Uterus (tissue), 4 donors: ENCODE results near the gene SLC22A17. TPM values are rescaled to one million over a fixed set of nuclear protein-coding genes. Genes with fewer than 3 reads are reported as not detected.

Experiments used
- DNase-seq, 2 donors: peaks; one replicate each; pipeline ENCODE4 v3.0.0-alpha.2; 2019 to 2020
- H3K27ac ChIP-seq, 2 donors: fragments of 200-600 bp; sonication (generic); 1 replicate in 1 of 2; 2 replicates in 1 of 2; pipeline ENCODE4 v1.5.1; 2016 to 2018
- H3K27me3 ChIP-seq, 2 donors: fragments of 200-600 bp; sonication (generic); one replicate each; pipeline ENCODE4 v1.5.1; 2018 to 2019; ENCODE audit warnings: control low read depth in 1 of 2
- H3K36me3 ChIP-seq, 2 donors: fragments of 200-600 bp; sonication (generic); one replicate each; pipeline ENCODE4 v1.5.1; 2019; ENCODE audit warnings: control low read depth in 1 of 2
- H3K4me1 ChIP-seq, 2 donors: fragments of 200-600 bp; sonication (generic); one replicate each; pipeline ENCODE4 v1.5.1; 2018 to 2019; ENCODE audit warnings: control low read depth in 1 of 2
- H3K4me3 ChIP-seq, 2 donors: fragments of 200-600 bp; sonication (generic); 1 replicate in 1 of 2; 2 replicates in 1 of 2; pipeline ENCODE4 v1.5.1; 2018 to 2019; ENCODE audit warnings: mild to moderate bottlenecking in 1 of 2
- H3K9me3 ChIP-seq, 2 donors: fragments of 200-600 bp; sonication (generic); one replicate each; pipeline ENCODE4 v1.5.1; 2019; ENCODE audit warnings: control low read depth in 1 of 2
- POLR2A ChIP-seq, 2 donors: fragments of 450-650 bp; IDR thresholded peaks; one replicate each; pipeline ENCODE4 v1.6.1; 2016; ENCODE audit warnings: antibody characterized with exemption in 2 of 2, mild to moderate bottlenecking in 1 of 2, moderate library complexity in 1 of 2
- intact Hi-C: fragments of 100-400 bp; cut with DNase I; formaldehyde crosslinking; loops from one replicate; pipeline ENCODE4 v1.15.1; 2023; ENCODE audit warnings: low total_unique reads
- total RNA-seq, 4 donors: library from RNA; depleted of rRNA in 3 of 4; stranded (reverse); fragments of >200 nt in 3 of 4; gene quantifications; one replicate each; pipeline versions ENCODE4 v1.1.0 to v1.2.4, GENCODE V29; 2014 to 2023
- TF ChIP-seq, protein P1 (sequence below), 4 experiments: fragments of 200-600 bp in 2 of 4; fragments of 450-650 bp in 2 of 4; sonication (generic) in 2 of 4; IDR thresholded peaks; one replicate each; pipeline ENCODE4 v1.5.1; 2016 to 2019; ENCODE audit warnings: antibody characterized with exemption in 4 of 4, mild to moderate bottlenecking in 2 of 4, moderate library complexity in 1 of 4
- donor health status: DM: yes; HTN: yes; CAD: no.

SLC22A17 gene
- total RNA-seq, 4 donors from 2014 or later: 30.6 to 49.4 (median 41.7) TPM

DNA sequence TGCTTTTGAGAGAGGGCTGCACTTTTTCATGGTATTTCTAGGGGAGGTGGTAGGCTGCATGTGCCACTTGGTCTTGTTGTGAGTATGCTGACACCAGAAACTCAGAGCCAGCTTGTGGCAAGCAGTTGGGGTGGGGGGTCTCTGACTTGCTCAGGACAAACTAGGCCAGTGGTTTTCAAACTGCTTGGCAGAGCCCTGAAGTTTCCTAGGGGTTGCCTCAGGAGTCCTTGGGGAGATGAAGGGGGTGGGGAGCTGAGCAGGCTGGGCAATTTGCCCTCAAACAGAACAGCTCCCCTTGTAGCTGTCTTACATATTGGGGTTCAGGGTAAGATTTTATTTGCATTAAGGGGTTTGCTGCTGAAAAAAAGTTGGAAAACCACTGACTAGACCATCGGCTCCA, 42.1 kb downstream of the SLC22A17 start:
- Histone ChIP-seq H3K27me3 (no peaks in the 10 kb centered on the region), H3K4me1 (peaks cover 0 to 16% of the 10 kb centered on the region in 2 donors), H3K9me3 (no peaks in the 10 kb centered on the region), H3K36me3 (no peaks in the 10 kb centered on the region), H3K4me3 (no peak overlapping the region), H3K27ac (no peak overlapping the region)
- intact Hi-C loops: no loop called here
- DNase-seq: no peak
- no peak for TF ChIP-seq POLR2A (IDR thresholded peaks at IDR 0.05)
- TF ChIP-seq, protein P1, sequence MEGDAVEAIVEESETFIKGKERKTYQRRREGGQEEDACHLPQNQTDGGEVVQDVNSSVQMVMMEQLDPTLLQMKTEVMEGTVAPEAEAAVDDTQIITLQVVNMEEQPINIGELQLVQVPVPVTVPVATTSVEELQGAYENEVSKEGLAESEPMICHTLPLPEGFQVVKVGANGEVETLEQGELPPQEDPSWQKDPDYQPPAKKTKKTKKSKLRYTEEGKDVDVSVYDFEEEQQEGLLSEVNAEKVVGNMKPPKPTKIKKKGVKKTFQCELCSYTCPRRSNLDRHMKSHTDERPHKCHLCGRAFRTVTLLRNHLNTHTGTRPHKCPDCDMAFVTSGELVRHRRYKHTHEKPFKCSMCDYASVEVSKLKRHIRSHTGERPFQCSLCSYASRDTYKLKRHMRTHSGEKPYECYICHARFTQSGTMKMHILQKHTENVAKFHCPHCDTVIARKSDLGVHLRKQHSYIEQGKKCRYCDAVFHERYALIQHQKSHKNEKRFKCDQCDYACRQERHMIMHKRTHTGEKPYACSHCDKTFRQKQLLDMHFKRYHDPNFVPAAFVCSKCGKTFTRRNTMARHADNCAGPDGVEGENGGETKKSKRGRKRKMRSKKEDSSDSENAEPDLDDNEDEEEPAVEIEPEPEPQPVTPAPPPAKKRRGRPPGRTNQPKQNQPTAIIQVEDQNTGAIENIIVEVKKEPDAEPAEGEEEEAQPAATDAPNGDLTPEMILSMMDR (IDR thresholded peaks at IDR 0.05): no peak

DNA sequence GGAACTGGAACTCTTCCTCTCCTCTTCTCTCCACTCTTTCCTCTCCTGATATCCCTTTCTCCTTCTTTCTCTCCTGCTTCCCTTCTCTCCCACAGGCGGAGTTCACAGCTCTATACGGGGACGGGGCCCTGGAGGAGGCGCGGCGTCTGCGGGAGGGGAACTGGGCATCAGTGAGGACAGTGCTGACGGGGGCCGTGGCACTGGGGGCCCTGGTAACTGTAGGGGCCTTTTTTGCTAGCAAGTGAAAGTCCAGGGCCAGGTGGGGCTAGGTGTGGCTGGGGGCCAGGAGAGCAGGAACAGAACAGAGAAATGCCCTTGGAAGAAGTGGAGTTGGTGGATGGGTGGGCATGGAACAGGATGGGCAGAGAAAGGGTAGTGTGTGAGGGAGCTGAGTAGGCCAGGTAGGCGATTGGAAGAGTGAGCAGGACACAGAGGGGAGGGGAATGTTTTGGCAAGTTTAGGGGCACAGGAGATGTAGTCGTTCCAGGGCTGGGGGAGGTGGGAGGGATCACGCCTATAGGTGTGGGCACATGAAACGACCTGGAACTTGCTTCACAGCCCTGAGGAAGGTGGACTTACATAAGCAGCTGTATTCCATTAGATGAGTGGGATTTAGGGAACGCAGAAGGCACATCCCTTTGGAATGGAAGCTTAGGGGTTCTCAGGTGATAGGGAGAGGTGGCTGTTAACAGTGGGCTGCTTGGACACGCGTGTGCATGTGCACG, 43.8 kb downstream of the SLC22A17 start:
- Histone ChIP-seq H3K9me3 (no peaks in the 10 kb centered on the region), H3K27me3 (no peaks in the 10 kb centered on the region), H3K4me1 (peaks cover 0 to 16% of the 10 kb centered on the region in 2 donors), H3K4me3 (no peak overlapping the region), H3K36me3 (no peaks in the 10 kb centered on the region), H3K27ac (peak overlapping the region in 1 of 2 donors; percentile 17)
- TF ChIP-seq, protein P1 (IDR thresholded peaks at IDR 0.05): no peak
- TF ChIP-seq POLR2A (IDR thresholded peaks at IDR 0.05): no peak
- no peak for DNase-seq
- intact Hi-C loops: no loop called here

DNA sequence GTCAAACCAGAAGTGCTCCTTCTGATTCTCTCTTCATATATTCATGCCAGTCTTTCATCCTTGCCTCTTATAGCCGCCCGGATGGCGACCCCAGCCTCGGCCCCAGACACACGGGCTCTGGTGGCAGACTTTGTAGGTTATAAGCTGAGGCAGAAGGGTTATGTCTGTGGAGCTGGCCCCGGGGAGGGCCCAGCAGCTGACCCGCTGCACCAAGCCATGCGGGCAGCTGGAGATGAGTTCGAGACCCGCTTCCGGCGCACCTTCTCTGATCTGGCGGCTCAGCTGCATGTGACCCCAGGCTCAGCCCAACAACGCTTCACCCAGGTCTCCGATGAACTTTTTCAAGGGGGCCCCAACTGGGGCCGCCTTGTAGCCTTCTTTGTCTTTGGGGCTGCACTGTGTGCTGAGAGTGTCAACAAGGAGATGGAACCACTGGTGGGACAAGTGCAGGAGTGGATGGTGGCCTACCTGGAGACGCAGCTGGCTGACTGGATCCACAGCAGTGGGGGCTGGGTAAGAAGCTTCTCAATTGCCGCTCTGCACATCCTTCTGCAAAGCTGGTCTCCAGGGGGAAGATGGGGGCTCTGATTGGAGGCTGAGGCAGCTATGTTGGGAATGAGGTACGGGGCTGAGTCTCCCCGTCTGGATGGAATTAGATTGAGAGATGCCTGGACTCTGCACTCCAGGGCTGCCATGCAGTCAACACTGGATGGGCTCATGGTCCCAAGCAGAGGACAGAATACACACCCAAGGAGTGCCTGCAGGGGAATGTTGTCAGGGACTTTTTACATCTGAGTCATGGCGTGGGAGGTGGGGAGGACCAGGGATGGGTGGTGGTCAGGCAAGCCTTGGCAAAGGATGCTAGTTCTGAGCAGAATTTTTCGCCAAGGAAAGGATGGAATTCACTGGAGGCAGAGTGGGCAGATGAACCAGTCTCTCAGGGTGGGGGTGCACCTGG, 44.7 kb downstream of the SLC22A17 start:
- H3K9me3 ChIP-seq: no peaks in the 10 kb centered on the region
- intact Hi-C loops: no loop called here
- H3K27ac ChIP-seq: peak overlapping the region; percentile 86 to 88
- H3K27me3 ChIP-seq: no peaks in the 10 kb centered on the region
- TF ChIP-seq, protein P1 (IDR thresholded peaks at IDR 0.05): no peak
- TF ChIP-seq POLR2A (IDR thresholded peaks at IDR 0.05): no peak
- no peak for DNase-seq
- H3K4me3 ChIP-seq: peak overlapping the region; percentile 58 to 79
- no peaks in the 10 kb centered on the region for H3K36me3 ChIP-seq
- peaks cover 0 to 20% of the 10 kb centered on the region in 2 donors for H3K4me1 ChIP-seq

DNA sequence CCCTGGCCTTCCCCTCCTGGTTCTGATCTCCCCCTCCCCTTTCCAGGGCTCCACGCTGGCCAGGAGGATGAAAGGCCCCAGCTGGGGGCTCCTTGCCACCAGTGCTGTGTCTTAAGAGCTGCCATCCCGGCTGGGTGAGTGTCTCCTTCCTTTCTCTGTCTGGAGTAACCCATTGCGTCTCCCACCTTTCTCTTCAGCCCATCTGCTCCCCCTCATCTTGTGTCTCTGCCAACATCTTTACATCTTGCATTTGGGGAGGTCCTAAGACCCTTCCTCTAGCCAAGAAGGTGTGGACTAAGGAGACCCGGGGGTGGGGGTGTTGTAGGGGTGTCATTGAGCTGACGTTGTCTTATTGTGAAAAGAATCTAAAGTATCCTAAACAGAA, 45.5 kb downstream of the SLC22A17 start:
- DNase-seq: no peak
- no peak for TF ChIP-seq POLR2A (IDR thresholded peaks at IDR 0.05)
- TF ChIP-seq, protein P1 (IDR thresholded peaks at IDR 0.05): no peak
- intact Hi-C loops: no loop called here
- H3K4me1 ChIP-seq: peaks cover 0 to 22% of the 10 kb centered on the region in 2 donors
- H3K4me3 ChIP-seq: peak overlapping the region; percentile 58 to 79
- no peaks in the 10 kb centered on the region for H3K9me3 ChIP-seq
- H3K27me3 ChIP-seq: no peaks in the 10 kb centered on the region
- H3K27ac ChIP-seq: peak overlapping the region; percentile 86 to 88
- no peaks in the 10 kb centered on the region for H3K36me3 ChIP-seq
